RPMI7951 (cell line): ENCODE results near the gene PRPF6. TPM values are rescaled to one million over a fixed set of nuclear protein-coding genes. Genes with fewer than 3 reads are reported as not detected.
A peak's percentile ranks its signal among the peaks of the same experiment; 100 is the strongest.

Source experiments
- DNase-seq: peaks from one replicate; pipeline ENCODE4 v3.0.0-alpha.2; 2012; ENCODE audit warnings: low read depth
- total RNA-seq: library from RNA; depleted of rRNA; stranded (reverse); fragments of >200 nt; shearing (Covaris generic); gene quantifications from 2 replicates; pipeline ENCODE4 v1.2.3, GENCODE V29; 2014; rRNA removed

The PRPF6 gene, protein sequence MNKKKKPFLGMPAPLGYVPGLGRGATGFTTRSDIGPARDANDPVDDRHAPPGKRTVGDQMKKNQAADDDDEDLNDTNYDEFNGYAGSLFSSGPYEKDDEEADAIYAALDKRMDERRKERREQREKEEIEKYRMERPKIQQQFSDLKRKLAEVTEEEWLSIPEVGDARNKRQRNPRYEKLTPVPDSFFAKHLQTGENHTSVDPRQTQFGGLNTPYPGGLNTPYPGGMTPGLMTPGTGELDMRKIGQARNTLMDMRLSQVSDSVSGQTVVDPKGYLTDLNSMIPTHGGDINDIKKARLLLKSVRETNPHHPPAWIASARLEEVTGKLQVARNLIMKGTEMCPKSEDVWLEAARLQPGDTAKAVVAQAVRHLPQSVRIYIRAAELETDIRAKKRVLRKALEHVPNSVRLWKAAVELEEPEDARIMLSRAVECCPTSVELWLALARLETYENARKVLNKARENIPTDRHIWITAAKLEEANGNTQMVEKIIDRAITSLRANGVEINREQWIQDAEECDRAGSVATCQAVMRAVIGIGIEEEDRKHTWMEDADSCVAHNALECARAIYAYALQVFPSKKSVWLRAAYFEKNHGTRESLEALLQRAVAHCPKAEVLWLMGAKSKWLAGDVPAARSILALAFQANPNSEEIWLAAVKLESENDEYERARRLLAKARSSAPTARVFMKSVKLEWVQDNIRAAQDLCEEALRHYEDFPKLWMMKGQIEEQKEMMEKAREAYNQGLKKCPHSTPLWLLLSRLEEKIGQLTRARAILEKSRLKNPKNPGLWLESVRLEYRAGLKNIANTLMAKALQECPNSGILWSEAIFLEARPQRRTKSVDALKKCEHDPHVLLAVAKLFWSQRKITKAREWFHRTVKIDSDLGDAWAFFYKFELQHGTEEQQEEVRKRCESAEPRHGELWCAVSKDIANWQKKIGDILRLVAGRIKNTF
- 68.4 and 74.2 TPM in 2 replicates for total RNA-seq

DNA sequence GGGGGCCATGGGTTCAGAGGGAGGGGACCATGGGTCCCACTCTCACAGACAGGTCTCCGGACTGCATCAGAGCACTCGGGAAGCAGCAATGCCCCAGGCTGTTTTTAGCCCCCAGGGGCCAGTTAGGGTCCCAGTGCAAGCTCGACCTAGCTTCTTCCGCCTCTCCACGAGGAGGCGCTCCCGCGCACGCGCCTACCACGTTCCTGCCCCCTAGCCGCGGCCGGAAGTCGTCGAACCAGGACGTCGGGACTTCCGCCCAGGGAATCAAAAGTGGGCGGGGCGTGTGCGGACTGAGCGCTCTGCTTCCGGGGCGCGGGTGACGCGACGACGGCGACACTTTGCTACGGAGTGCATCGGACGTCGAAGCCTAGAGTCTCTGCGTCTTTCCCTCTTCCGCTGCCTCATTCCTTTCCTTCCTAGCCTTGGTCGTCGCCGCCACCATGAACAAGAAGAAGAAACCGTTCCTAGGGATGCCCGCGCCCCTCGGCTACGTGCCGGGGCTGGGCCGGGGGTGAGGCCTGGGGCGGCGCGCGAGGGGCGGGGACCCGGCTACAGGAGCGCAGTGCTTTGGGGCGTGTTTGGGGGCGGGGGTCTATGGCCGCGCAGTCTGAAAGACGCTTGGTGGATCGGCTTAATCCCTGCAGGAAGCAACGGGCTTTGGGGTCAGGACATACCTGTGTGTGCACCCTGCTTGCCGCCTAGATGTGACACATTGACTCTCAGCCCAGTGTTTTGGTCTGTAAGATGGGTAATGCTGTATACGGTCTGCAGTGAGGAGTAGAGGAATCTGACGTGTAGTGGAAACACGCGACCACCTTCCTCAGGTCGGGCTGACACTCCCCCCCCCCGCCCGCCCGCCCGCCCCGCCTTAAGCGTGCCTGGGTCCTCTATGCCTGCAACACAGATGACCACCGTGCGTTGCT, at the start of gene PRPF6:
Gene PRPF6 (plus strand): TSS at position 327 of the 923 bp plus-strand sequence. CDS start 114 bp downstream, at position 441.
- DNase-seq: peak; percentile 96

DNA sequence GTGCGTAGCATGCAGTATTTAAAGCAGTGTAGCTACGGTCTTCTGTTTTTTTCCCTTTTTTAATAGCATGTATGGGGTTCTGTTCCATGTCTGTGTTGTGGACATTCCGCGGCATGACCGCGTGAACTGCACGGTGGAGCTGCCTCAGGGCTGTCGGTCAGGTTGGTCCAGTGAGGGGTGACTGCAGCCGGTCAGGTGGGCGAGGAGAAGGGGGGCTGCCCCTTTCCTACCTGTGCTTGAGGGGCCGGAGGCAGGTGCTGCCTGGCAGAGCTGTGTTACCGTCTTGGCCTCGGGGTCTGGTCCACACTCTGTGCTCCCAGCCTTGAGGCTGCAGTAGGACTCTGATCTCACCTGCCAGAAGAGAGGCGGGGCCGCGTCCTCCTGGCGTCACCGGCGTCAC, 49.2 kb upstream of the PRPF6 start:
- no peak for DNase-seq

DNA sequence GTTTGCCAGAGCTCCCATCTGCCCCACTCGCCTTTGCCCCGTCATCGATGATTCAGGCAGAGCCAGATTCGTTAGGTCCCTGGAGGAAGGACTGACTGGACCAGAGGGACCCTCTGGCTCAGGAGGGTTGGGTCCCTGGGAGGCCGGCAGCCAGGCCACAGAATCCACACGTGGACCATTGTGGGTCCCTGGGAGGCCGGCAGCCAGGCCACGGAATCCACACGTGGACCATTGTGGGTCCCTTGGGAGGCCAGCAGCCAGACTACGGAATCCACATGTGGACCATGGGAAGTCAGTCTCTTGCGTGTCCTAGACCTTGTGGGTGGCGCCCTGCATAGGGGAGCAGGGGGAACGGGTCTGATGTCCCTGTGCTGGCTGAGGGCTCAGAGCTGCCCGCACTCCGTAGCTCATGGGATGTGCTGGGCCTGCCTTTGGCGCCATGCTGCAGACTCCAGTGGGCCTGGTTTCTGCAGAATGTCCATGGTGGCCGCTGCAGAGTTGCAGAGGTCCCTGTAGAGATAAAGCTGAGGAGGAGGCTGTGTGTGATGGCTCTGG, 48.2 kb upstream of the PRPF6 start:
- DNase-seq: no peak

DNA sequence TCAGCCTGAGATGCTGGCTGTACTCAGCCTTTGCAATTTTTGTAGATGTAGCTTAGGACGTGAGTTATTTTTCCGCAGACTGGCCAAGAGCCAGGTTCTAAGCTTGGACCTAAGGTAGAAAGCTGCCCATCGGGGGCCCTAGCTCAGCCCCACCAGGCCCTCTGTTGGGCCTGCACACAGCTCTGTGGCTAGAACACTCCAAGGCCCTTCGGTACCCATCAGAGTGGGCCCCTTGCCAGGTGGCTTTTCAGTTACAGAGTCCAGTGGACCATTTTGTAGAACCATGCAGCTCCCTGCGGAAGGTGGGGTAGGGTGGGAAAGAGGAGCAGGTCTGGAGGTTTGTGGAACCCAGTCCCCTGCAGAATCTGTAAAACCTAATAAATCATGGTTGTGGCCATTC, 47.3 kb upstream of the PRPF6 start:
- DNase-seq: no peak

DNA sequence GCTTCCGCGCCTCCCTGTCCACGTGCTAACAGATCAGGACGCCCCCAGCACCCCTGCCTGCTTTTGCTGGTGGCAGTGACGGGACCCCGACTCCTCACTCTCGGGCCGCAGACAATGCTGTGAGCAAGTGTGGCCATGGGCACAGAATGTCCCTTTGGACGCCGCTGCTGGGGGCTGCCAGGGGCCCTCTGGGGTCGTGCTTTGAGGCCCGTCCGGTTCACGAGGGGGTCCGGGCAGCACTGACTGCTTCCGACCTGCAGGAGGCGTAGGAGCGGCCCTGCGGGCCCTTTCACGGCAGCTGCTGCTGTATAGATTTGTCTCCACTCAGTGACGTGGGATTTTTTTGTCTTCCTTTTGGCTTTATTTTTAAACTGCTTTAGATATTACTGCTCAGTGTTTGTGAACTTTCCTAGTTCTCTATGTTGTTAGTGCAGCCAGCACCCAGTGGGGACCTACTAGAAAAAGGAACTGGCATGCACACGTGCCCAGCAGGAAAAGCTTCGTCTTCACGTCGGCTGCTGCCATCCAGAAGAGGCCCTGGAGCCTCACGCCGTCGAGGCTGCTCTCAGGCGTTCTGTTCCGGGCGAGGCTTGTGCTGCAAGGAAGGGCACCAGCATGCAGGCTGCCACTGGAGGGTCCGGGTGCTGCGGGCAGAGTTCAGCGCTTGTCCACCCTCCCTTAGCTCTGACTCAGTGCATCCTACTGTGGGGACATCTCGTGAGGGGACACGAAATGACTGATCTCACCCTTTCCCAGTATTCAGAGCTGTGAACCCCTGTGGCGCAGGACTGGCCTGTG, 46.5 kb upstream of the PRPF6 start:
- no peak for DNase-seq

DNA sequence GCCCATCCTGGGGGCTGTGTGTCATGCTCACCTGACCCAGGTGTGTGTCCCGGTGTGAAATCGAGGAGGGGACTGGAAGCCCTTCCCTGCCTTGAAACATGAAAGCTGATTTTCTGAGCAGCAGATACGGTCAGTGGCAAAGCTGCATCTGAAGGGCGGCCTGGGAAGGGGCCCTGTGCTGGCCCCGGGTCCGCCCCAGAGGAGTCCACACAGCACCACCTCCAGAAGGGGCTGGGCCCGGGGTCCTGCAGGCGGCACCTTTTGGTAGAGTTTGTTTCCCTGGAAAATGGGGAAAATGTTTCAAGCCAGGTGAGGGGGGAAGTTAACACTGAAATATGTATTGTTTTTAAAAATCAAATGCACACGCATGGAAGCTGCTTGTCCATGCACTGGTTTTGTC, 45.5 kb upstream of the PRPF6 start:
- DNase-seq: no peak

DNA sequence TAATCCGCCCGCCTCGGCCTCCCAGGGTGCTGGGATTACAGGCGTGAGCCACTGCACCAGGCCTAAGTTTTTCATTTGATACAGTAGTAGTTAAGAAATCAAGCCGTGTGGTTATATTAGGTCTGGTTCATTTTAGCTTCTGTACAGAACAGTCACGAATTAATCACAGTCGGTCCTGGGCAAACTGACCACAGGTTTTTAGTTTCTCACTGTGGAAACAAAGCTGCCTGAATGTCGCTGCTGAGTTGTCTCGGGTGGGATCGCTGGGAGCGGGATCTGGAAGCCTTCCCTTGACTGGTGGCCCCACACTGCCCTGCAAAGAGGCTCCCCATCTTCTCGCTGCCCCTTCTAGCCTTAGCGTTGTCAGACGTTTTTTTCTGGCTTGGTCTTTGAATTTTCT, 43.3 kb upstream of the PRPF6 start:
- no peak for DNase-seq

DNA sequence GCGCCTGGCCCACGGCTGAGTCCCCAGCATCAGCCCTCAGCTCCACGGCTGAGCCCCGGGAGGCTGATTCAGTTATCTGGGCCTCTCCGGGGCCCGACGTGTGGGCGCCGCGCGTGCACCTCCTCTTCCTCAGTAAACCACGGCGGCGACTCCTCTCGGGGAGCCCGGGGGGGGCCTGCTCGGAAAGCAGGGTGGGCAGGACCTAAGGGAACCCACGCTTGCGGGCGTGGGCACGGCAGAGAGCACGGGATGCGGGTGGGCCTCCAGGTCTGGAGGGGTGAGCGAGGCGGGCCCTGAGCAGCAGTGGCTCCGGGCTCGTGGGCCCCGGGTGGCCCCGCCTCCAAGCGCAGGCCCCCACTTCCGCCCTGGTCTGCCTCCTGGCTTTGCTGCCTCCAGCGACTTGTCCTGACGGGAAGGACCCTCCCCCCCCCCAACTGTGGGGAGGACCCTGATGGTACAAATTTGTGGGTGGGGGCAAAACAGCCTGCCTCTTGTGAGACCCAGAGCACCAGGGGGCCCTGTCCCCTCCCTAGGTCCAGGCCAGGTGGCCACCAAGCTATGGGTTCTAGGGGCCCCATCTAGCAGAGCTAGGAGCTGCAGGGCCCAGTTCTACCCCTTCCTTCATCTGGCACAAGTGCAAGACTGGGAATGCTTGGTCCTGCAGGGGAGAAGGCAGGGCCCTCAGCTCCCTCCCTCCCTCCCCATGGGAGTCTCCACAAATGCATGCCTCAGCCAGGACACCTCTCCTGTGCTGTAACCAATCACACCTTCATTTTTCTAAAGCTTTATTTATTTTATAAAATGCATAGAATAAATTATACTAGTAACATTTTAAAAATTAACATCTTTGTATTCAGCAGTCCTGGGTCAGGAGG, 41.6 kb upstream of the PRPF6 start:
- no peak for DNase-seq

DNA sequence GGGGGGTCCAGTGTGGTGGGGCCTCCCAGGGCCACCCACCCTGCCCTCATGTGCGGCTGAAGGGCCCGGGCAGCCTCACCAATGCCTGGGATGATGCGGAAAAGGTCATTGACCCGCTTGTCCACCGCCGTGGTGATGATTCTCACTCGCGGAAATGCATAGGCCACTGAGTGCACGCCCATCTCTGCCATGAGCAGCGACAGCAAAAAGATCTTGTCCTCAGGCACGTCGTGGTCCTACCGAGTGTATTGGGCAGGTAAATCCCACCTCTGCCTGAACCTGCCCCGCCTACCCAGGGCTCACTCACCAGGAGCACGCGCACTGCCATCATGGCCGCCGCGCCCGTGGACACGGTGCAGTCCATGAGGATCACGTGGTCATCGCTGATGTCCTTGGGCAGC, 40.9 kb upstream of the PRPF6 start:
- no peak for DNase-seq

DNA sequence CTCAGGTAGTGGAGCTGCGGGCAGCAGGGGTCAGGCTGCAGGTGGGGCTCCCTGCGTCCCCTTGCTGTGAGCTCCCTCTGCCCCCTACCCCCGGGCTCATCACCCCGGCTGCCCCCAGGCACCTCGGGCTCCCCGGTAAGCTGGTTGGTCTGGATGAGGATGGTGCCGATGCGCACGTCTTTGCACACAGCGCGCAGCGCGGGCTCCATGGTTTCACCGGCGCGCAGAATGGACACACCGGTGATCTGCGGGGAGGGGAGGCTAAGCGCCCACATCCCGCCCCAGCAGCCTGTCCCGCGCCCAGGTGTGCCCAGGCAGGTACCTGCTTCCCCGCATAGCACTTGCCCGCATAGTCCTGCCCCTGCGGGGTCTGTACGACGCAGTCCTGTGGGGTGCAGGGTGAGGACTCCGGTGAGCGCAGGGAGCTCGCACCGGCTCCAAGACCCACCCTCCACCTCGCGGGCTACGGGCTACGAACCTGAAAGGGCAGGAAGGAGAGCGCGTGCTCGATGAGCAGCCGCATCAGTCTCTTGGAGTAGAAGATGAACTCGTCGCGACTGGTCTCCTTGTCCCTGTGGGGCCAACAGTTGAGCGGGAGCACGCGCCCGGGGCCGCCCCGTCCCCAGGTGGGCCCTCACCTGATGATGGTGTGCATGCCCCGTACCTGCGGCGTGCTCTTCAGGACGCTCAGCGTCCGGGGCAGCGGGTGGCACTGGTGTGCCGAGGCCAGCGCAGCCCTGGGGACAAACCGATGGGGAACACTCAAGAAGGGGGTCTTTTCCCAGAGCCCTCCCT, 40.3 kb upstream of the PRPF6 start:
- DNase-seq: no peak

DNA sequence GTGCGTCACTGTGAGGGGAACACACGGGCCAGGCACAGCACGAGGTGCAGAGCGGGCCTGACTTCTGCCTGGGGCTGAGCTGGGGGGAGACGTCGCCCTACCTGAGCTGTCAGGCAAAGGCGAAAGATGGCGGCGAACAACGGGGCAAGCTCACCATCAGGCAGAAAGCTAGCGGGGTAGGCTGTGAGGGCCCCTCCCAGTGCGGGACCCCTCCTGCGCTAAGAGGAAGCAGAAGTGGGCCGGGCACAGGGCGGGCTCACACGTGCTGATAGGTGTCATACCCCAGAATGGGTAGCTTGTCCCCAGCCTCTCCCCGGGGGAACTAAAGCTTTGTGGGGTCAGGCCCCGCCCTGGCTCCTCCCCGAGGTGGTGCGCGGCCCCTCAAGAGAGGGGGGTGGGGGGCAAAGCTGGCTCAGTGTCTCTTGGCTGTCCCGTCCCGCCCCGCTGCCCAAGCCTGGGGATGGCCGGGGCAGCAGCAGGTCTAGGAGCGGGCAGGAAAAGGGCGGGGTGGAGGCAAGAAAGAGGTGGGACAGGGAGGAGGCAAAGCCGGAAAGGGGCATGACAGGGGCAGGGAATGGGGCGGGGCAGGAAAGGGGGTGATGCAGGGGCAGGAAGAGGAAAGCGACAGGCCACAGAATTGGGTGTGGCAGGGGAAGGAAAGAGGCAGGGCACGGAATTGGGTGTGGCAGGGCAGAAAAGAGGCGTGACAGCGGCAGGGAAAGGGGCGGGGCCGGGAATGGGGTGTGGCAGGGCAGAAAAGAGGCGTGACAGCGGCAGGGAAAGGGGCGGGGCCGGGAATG, 39.5 kb upstream of the PRPF6 start:
- no peak for DNase-seq

DNA sequence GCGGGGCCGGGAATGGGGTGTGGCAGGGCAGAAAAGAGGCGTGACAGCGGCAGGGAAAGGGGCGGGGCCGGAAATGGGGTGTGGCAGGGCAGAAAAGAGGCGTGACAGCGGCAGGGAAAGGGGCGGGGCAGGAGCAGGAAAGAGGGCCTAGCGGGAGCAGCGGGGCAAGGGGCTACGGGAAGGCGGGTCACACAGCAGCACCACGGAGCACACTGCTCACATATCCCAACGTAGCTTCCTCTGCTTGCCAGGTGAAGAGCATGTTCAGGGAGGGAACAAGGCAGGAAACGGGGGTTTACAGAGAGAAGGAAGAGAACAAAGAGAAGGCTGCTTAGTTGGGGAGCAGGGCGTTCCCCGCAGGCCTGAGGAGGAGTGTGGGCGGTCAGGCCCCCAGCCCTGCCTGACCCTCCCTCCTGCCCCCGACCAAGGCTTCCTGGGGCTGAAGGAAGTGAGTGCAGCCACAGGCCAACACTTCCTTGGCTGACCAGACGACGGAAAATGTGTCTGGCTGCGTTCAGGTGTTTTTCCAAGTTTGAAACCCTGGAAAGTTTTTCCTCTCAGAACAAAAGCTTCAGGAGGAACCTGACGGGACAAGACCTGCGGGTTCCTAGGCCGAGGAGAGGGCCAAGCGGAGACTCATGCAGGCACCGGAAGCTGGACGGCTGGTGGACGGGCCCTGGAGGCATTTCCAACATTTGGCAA, 38.5 kb upstream of the PRPF6 start:
- no peak for DNase-seq

DNA sequence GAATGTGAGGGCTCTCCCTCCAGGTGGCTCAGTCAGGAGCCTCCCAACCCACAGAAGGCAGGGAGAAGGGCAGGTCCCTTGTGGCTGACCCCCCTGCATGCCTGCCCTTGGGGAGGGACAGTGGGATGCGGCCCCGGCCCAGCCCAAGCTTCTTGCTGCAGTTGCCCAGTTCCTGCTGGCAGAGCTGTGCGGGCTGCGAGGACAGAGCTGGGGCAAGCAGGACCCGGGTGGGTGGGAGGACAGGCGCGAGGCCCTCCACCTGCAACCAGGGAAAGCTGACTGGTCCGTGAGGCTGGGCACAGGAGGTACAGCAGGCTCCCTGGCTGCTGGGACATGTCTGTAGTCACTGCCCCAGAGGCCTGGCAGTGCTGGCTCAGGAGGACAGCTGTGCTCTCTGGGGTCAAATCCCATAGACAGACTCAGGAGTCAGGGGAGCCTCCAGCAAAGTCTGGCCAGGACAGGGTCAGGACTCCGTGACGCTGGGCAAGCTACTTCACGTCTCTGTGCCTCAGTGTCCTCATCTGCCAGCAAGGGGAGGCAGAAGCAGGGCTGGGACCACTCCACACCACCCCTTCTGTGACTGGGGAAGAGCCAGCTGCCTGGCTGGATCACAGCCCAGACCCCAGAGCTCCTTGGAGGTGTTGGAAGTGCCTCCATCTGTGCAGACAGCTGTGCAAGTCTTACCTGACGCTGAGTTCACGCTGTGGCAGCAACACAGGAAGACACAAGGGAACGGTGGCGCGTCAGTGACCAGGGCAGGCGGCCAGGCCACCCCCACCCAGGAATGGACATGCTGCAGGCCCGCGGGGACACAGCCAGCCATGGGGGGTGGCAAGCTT, 37.7 kb upstream of the PRPF6 start:
- no peak for DNase-seq

DNA sequence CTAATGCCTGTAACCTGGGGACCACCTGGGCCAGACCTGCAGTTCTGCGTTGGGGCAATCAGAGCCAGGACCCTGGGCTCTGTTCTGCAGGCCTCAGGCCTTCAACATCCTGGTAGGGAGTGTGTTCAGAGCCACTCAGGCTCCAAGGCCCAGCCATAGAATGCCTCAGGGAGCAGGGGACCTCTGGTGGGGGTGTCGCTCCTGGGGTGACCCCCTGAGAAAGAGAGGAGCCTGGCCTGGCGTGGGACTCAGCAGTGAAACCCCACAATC, 37.2 kb upstream of the PRPF6 start:
- DNase-seq: no peak

DNA sequence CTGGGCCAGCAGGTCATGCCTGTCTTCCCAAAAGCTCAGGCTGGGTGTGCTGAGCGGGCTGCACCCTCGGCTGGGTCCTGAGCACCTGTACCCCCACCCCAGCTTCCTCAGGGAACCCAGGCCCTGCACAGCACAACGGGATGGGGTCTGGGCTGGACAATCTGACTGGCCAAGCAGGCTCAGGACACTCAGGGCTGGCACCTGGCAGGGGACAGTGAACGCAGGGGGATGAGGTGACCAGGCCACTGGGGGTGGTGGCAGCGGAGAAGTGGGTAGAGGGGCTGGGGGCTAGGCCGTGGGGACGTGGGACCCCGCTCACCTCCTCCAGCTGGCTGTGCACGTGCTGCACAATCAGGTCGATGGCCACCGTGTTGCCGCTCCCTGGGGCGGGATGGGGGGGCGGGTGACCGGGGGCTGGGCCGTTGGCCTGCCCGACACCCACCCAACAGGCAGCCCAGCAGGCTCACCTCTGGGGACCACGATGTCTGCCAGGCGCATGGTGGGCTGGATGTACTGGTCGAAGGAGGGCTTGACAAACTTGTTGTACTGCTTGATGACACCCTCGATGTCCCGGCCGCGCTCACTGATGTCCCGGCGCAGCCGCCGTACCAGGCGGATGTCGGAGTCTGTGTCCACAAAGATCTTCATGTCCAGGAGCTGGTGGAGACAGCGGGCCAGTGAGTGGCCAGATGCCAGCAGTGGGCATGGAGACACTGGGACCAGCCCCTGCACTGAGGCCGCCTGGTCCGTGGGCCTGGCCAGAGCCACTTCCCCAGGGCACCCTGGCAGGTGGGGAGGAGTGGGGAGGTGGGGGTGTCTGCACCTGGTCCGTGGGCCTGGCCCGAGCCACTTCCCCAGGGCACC, 36.6 kb upstream of the PRPF6 start:
- DNase-seq: no peak
